ENCODE results near the gene RNF220.

RNF220 gene

GRCh38 chr1:44672254-44672955 lies 267.4 kb downstream of the RNF220 start:
- TF ChIP-seq GATA3 (IDR thresholded peaks at IDR 0.05; ENCODE audit: low read depth, low read length) (no peak), GATA2 (IDR thresholded peaks at IDR 0.05; ENCODE audit: low read depth, low read length) (no peak)

- TF ChIP-seq GATA2 (IDR thresholded peaks at IDR 0.05; ENCODE audit: low read depth, low read length) (no peak), GATA3 (IDR thresholded peaks at IDR 0.05; ENCODE audit: low read depth, low read length) (no peak)
Measured at GRCh38 chr1:44672961-44673674, 268.1 kb downstream of the RNF220 start.

- TF ChIP-seq GATA2 (IDR thresholded peaks at IDR 0.05; ENCODE audit: low read depth, low read length) (no peak), GATA3 (IDR thresholded peaks at IDR 0.05; ENCODE audit: low read depth, low read length) (no peak)
Measured at GRCh38 chr1:44673675-44674112, 268.6 kb downstream of the RNF220 start.

- TF ChIP-seq GATA2 (IDR thresholded peaks at IDR 0.05; ENCODE audit: low read depth, low read length) (no peak), GATA3 (IDR thresholded peaks at IDR 0.05; ENCODE audit: low read depth, low read length) (no peak)
Measured at GRCh38 chr1:44674113-44675000, 269.3 kb downstream of the RNF220 start, which contains the start of the genes ARMH1 and TMEM53. Gene ARMH1 (plus strand): TSS chr1:44674714. CDS start chr1:44689698, 14,984 bp downstream. Gene TMEM53 (minus strand): TSS chr1:44674481. CDS start chr1:44674391, 90 bp downstream.

- TF ChIP-seq GATA3 (IDR thresholded peaks at IDR 0.05; ENCODE audit: low read depth, low read length) = no peak
- no peak for TF ChIP-seq GATA2 (IDR thresholded peaks at IDR 0.05; ENCODE audit: low read depth, low read length)
Measured at GRCh38 chr1:44675186-44675585, 270.1 kb downstream of the RNF220 start.

GRCh38 chr1:44676484-44677200 lies 271.6 kb downstream of the RNF220 start:
- TF ChIP-seq GATA2 (IDR thresholded peaks at IDR 0.05; ENCODE audit: low read depth, low read length) (no peak), GATA3 (IDR thresholded peaks at IDR 0.05; ENCODE audit: low read depth, low read length) (no peak)

GRCh38 chr1:44677201-44677766 lies 272.2 kb downstream of the RNF220 start:
- no peak for TF ChIP-seq GATA3 (IDR thresholded peaks at IDR 0.05; ENCODE audit: low read depth, low read length)
- no peak for TF ChIP-seq GATA2 (IDR thresholded peaks at IDR 0.05; ENCODE audit: low read depth, low read length)

- TF ChIP-seq GATA2 (IDR thresholded peaks at IDR 0.05; ENCODE audit: low read depth, low read length) (no peak), GATA3 (IDR thresholded peaks at IDR 0.05; ENCODE audit: low read depth, low read length) (no peak)
Measured at GRCh38 chr1:44678120-44678519, 273.1 kb downstream of the RNF220 start.

- TF ChIP-seq GATA3 (IDR thresholded peaks at IDR 0.05; ENCODE audit: low read depth, low read length) = no peak
- TF ChIP-seq GATA2 (IDR thresholded peaks at IDR 0.05; ENCODE audit: low read depth, low read length) = no peak
Measured at GRCh38 chr1:44678626-44679025, 273.6 kb downstream of the RNF220 start.

- no peak for TF ChIP-seq GATA3 (IDR thresholded peaks at IDR 0.05; ENCODE audit: low read depth, low read length)
- TF ChIP-seq GATA2 (IDR thresholded peaks at IDR 0.05; ENCODE audit: low read depth, low read length) = no peak
Measured at GRCh38 chr1:44679468-44679867, 274.4 kb downstream of the RNF220 start.

- TF ChIP-seq GATA2 (IDR thresholded peaks at IDR 0.05; ENCODE audit: low read depth, low read length) (no peak), GATA3 (IDR thresholded peaks at IDR 0.05; ENCODE audit: low read depth, low read length) (no peak)
Measured at GRCh38 chr1:44681905-44682882, 277.1 kb downstream of the RNF220 start.

- TF ChIP-seq GATA2 (IDR thresholded peaks at IDR 0.05; ENCODE audit: low read depth, low read length) (no peak), GATA3 (IDR thresholded peaks at IDR 0.05; ENCODE audit: low read depth, low read length) (no peak)
Measured at GRCh38 chr1:44682883-44683265, 277.8 kb downstream of the RNF220 start.

Measured in SH-SY5Y (cell line).